ENCODE data around the gene ASB11.
"Not testable (repeated sequence)": the region's sequence is repeated elsewhere in the genome, so short reads cannot be mapped to it uniquely, and the experiment has no call there.

The ASB11 gene

DNA sequence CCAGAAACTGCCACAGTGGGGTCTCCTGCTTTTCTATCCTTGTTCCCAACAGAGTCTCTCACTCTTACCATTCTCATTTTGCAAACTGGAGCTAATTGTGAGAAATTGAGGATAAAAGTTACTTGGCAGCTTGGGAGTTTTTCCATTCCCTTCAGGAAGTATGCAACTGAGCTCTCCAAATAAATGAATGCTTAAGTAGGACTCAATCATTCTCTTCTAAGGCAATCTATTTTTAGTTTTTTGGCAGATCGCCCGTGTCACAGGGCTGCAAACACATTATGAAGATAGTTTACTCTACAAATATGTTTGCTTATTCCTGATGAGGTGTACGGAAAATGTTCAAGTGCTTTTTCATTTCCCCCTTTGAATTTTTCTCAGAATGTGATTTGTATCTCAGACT is 5.3 kb downstream of the ASB11 start:
- Histone ChIP-seq H3K4me3 (replicated peaks; ENCODE audit: insufficient read depth, low read length) (no peak overlapping the region), H3K27me3 (ENCODE audit: insufficient read depth, poor library complexity, severe bottlenecking) (no peaks in the 10 kb centered on the region), H3K27ac (replicated peaks) (no peak overlapping the region)
- DNase-seq (ENCODE audit: low read depth in 1 of 2, low spot score in 1 of 2): no peak
- no peak for TF ChIP-seq SPI1 (IDR thresholded peaks at IDR 0.05; ENCODE audit: borderline replicate concordance, low read depth)
- TF ChIP-seq GABPA (IDR thresholded peaks at IDR 0.05; ENCODE audit: low read depth): no peak
- no peak for TF ChIP-seq CTCF (IDR thresholded peaks at IDR 0.05; ENCODE audit: insufficient read depth, low read length)
- TF ChIP-seq, protein P1, sequence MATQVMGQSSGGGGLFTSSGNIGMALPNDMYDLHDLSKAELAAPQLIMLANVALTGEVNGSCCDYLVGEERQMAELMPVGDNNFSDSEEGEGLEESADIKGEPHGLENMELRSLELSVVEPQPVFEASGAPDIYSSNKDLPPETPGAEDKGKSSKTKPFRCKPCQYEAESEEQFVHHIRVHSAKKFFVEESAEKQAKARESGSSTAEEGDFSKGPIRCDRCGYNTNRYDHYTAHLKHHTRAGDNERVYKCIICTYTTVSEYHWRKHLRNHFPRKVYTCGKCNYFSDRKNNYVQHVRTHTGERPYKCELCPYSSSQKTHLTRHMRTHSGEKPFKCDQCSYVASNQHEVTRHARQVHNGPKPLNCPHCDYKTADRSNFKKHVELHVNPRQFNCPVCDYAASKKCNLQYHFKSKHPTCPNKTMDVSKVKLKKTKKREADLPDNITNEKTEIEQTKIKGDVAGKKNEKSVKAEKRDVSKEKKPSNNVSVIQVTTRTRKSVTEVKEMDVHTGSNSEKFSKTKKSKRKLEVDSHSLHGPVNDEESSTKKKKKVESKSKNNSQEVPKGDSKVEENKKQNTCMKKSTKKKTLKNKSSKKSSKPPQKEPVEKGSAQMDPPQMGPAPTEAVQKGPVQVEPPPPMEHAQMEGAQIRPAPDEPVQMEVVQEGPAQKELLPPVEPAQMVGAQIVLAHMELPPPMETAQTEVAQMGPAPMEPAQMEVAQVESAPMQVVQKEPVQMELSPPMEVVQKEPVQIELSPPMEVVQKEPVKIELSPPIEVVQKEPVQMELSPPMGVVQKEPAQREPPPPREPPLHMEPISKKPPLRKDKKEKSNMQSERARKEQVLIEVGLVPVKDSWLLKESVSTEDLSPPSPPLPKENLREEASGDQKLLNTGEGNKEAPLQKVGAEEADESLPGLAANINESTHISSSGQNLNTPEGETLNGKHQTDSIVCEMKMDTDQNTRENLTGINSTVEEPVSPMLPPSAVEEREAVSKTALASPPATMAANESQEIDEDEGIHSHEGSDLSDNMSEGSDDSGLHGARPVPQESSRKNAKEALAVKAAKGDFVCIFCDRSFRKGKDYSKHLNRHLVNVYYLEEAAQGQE (IDR thresholded peaks at IDR 0.05; ENCODE audit: insufficient replicate concordance, low read depth): no peak
- no peak for TF ChIP-seq POLR2AphosphoS5 (IDR thresholded peaks at IDR 0.05; ENCODE audit: low read depth)

DNA sequence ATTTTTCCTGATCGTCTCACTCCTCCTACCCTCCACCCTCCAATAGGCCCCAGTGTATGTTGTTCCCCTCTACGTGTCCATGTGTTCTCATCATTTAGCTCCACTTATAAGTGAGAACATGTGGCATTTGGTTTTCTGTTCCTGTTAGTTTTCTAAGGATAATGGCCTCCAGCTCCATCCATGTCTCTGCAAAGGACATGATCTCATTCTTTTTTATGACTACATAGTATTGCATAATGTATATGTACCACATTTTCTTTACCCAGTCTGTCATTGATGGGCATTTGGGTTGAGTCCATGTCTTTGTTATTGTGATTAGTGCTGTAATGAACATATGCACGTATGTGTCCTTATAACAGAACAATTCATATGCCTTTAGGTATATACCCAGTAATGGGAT is 9.5 kb downstream of the ASB11 start:
- DNase-seq (ENCODE audit: low read depth in 1 of 2, low spot score in 1 of 2): not testable (repeated sequence)

DNA sequence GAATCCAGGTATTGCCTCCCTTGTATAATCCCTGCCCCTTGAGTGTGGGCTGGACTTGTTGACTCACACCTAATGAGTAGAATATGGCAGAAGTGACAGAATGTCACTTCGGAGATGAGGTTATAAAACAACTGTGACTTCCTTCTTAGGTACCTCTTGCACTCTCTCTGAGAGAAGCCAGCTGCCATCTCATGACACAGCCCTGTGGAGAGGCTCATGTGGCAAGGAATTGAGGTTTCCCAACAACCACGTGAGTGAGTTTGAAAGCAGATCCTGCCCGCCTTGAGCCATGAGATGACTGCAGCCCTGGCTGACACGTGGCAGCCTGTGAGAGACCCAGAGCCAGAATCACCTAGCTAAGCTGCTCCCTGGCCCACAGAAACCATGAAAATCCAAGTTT is 13.5 kb downstream of the ASB11 start:
- Histone ChIP-seq H3K27ac (replicated peaks) (peak overlapping the region; percentile 26; the same call in 1 of the 2 replicates), H3K4me3 (replicated peaks; ENCODE audit: insufficient read depth, low read length) (no peak overlapping the region), H3K27me3 (ENCODE audit: insufficient read depth, poor library complexity, severe bottlenecking) (no peaks in the 10 kb centered on the region)
- peak; percentile 34; the same call in 1 of the 2 replicates for TF ChIP-seq POLR2AphosphoS5 (IDR thresholded peaks at IDR 0.05; ENCODE audit: low read depth)
- TF ChIP-seq SPI1 (IDR thresholded peaks at IDR 0.05; ENCODE audit: borderline replicate concordance, low read depth): no peak
- DNase-seq (ENCODE audit: low read depth in 1 of 2, low spot score in 1 of 2): peak; percentile 57 to 90

More for the DNA sequence above, 9.5 kb downstream of the ASB11 start:
- not testable (repeated sequence) for H3K27ac ChIP-seq (replicated peaks); H3K4me3 ChIP-seq (replicated peaks; ENCODE audit: insufficient read depth, low read length); H3K27me3 ChIP-seq (ENCODE audit: insufficient read depth, poor library complexity, severe bottlenecking)

DNA sequence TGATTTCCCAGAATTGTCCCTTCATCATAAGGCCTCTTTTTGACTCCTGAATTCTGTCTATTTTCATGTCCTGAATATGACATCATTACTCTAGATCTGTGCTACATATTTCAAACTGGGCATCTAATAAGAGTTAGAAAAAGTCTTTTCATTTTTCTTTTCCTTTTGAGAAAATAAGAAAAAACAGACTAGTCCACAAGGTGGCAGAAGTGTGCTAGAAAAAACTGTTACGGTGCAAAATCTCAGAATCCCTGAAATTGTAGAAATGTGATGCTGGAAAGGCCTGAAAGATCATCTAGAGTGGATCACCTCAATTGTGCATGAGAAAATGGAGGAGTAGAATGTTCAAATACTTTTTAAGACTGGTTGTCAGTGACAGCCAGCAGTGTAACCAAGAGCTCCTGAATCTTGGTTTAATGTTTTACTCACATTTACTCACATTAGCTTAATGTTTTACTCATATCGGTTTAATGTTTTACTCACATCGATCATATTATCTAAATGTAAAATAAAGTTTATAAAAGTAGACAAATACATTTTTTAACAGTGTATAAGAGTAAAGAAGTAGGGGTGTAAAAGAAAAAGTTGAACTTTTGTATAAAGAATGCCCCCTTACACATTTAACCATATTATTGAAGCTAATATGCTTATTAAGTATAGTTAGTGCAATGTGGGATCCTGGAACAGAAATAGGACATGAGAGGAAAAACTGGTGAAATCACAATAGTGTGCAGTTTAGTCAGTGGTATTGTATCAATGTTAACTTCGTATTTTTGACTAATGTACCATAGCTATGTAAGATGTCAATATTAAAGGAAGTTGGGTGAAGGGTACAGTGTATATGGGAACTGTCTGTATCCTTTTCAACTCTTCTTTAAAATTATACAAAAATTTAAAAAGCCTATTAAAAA is 15.2 kb downstream of the ASB11 start:
- no peak for TF ChIP-seq SPI1 (IDR thresholded peaks at IDR 0.05; ENCODE audit: borderline replicate concordance, low read depth)
- no peak for TF ChIP-seq CTCF (IDR thresholded peaks at IDR 0.05; ENCODE audit: insufficient read depth, low read length)
- TF ChIP-seq, protein P1 (IDR thresholded peaks at IDR 0.05; ENCODE audit: insufficient replicate concordance, low read depth): no peak
- no peak for TF ChIP-seq POLR2AphosphoS5 (IDR thresholded peaks at IDR 0.05; ENCODE audit: low read depth)
- TF ChIP-seq GABPA (IDR thresholded peaks at IDR 0.05; ENCODE audit: low read depth): no peak
- no peak overlapping the region for H3K4me3 ChIP-seq (replicated peaks; ENCODE audit: insufficient read depth, low read length)
- DNase-seq (ENCODE audit: low read depth in 1 of 2, low spot score in 1 of 2): no peak
- no peaks in the 10 kb centered on the region for H3K27me3 ChIP-seq (ENCODE audit: insufficient read depth, poor library complexity, severe bottlenecking)
- H3K27ac ChIP-seq (replicated peaks): no peak overlapping the region
